ENCODE results near the gene TENT5C.

The TENT5C gene

DNA sequence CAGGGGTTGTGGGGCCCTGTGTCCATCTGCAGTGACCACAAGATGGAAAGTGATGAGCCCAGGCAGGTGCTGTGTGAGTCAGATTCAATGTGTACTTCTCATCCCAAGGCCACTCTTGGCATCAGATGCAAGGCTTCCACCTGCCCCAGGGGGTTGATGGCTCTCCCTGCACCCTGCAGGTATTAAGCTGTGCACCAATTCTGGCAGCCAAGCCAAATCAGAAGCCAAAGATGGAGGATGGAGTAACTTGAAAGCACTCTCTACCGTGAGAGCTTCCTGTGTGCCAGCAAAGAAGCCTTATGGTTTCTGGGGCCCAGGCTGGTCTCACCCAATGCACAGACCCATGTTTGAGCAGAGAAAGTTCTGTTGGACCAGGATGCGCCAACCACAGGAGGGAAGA lies 44.3 kb upstream of the TENT5C start:
- Histone ChIP-seq H3K36me3 (ENCODE audit: control insufficient read depth in 2 of 2, insufficient read depth in 1 of 2, low read length in 2 of 2) (no peaks in the 10 kb centered on the region), H3K9me3 (ENCODE audit: control insufficient read depth, insufficient read depth, low read depth, low read length) (no peaks in the 10 kb centered on the region), H3K4me3 (ENCODE audit: low read depth, low read length) (no peak overlapping the region), H3K27ac (ENCODE audit: extremely low read depth, low read depth, low read length) (no peak overlapping the region), H3K4me1 (ENCODE audit: control insufficient read depth, insufficient read depth, low read length) (no peaks in the 10 kb centered on the region)
- CTCF ChIA-PET, result no interaction called here
- POLR2A ChIA-PET, result no interaction called here
- no peak for TF ChIP-seq ZNF785 (tag by site-specific recombination; IDR thresholded peaks at IDR 0.05)
- TF ChIP-seq ZNF366 (tag by site-specific recombination; conservative IDR thresholded peaks at IDR 0.05), result no peak
- TF ChIP-seq, protein P1, sequence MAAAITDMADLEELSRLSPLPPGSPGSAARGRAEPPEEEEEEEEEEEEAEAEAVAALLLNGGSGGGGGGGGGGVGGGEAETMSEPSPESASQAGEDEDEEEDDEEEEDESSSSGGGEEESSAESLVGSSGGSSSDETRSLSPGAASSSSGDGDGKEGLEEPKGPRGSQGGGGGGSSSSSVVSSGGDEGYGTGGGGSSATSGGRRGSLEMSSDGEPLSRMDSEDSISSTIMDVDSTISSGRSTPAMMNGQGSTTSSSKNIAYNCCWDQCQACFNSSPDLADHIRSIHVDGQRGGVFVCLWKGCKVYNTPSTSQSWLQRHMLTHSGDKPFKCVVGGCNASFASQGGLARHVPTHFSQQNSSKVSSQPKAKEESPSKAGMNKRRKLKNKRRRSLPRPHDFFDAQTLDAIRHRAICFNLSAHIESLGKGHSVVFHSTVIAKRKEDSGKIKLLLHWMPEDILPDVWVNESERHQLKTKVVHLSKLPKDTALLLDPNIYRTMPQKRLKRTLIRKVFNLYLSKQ (tag by site-specific recombination; IDR thresholded peaks at IDR 0.05; ENCODE audit: borderline replicate concordance), result no peak
- TF ChIP-seq ZNF488 (tag by site-specific recombination; IDR thresholded peaks at IDR 0.05), result no peak
- no peak for TF ChIP-seq CTCF (tag by site-specific recombination; IDR thresholded peaks at IDR 0.05)
- no peak for TF ChIP-seq ZNF18 (tag by site-specific recombination; IDR thresholded peaks at IDR 0.05)
- no peak for TF ChIP-seq ZSCAN18 (tag by site-specific recombination; IDR thresholded peaks at IDR 0.05)
- no peak for TF ChIP-seq ZNF423 (tag by site-specific recombination; IDR thresholded peaks at IDR 0.05)

DNA sequence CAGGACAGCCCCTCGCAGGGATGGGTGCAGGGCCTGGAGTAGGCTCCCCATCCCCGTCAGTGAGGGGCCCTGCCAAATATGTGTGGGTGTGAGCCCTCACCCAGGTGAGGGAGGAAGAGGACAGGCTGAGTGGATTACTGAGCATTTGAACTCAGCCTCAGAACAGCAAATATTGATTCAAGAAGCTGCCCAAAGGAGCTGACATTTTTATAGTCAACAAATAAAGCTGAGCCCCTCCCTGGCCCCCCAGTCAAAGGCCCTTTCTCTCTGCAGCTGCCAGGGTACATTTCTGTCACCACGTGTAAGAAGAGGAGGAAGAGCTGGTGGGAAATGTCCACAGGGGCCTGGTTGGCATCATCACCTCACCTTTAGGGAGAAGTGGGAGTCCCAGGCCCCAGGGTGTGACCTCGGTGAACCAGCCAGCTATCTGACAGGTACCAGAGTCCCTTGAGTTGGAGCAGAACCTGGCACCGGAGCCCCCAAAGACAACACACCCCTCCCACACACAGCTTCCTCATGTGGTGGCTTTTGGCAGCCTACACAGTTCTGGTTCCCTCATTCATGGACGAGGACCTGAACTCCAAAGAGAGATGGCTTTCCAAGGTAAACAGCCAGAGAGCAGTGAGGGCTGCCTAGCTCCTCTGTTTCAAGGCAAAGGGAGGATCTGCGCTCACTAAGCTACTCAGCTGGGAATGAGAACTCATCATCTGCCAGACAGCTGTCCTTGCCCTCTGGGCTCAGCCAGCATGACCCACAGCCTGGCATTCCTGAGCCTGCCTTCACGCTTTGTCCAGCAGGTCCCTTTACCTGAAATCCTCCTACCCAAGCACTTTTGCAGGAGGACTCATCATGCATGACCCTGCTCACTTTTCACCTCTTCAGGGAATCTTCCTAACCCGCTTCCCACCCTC lies 43.0 kb upstream of the TENT5C start:
- ChIA-PET POLR2A (no interaction called here), CTCF (interaction anchor here (0.5 to 1.6 kb wide), 2 partner anchors 18 to 196 kb away, joined by 3 to 5 read pairs; no protein-coding TSS in a partner anchor)
- no peak overlapping the region for H3K27ac ChIP-seq (ENCODE audit: extremely low read depth, low read depth, low read length)
- TF ChIP-seq ZNF830 (tag by site-specific recombination; IDR thresholded peaks at IDR 0.05; ENCODE audit: low read depth) (no peak), ZFHX2 (tag by site-specific recombination; conservative IDR thresholded peaks at IDR 0.05) (0 out of 2 replicates have a peak, but pooled peaks have one; percentile 16), ZBTB49 (tag by site-specific recombination; IDR thresholded peaks at IDR 0.05; ENCODE audit: low read depth) (no peak), CTCF (tag by site-specific recombination; IDR thresholded peaks at IDR 0.05) (no peak)
- TF ChIP-seq, protein P2, sequence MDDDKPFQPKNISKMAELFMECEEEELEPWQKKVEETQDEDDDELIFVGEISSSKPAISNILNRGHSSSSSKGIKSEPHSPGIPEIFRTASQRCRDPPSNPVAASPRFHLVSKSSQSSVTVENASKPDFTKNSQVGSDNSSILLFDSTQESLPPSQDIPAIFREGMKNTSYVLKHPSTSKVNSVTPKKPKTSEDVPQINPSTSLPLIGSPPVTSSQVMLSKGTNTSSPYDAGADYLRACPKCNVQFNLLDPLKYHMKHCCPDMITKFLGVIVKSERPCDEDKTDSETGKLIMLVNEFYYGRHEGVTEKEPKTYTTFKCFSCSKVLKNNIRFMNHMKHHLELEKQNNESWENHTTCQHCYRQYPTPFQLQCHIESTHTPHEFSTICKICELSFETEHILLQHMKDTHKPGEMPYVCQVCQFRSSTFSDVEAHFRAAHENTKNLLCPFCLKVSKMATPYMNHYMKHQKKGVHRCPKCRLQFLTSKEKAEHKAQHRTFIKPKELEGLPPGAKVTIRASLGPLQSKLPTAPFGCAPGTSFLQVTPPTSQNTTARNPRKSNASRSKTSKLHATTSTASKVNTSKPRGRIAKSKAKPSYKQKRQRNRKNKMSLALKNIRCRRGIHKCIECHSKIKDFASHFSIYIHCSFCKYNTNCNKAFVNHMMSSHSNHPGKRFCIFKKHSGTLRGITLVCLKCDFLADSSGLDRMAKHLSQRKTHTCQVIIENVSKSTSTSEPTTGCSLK (tag by site-specific recombination; IDR thresholded peaks at IDR 0.05), result no peak
- no peaks in the 10 kb centered on the region for H3K4me1 ChIP-seq (ENCODE audit: control insufficient read depth, insufficient read depth, low read length)
- H3K9me3 ChIP-seq (ENCODE audit: control insufficient read depth, insufficient read depth, low read depth, low read length), result no peaks in the 10 kb centered on the region
- no peaks in the 10 kb centered on the region for H3K36me3 ChIP-seq (ENCODE audit: control insufficient read depth in 2 of 2, insufficient read depth in 1 of 2, low read length in 2 of 2)
- no peak overlapping the region for H3K4me3 ChIP-seq (ENCODE audit: low read depth, low read length)

All from HEK293 (cell line).